Esophagus muscularis mucosa (tissue), 4 donors: ENCODE results near the gene ZNF500. TPM values are rescaled to one million over a fixed set of nuclear protein-coding genes. Genes with fewer than 3 reads are reported as not detected.

ENCODE experiments used
- DNase-seq: peaks from one replicate; pipeline ENCODE4 v3.0.0-alpha.2; 2017; ENCODE audit errors: extremely low spot score
- H3K27ac ChIP-seq, 4 donors: fragments of 200-600 bp; sonication (generic); replicated peaks in 1 of 4; 1 replicate in 3 of 4; 2 replicates in 1 of 4; pipeline ENCODE4 v1.5.1; 2016 to 2019; ENCODE audit warnings: mild to moderate bottlenecking in 1 of 4
- H3K27me3 ChIP-seq, 4 donors: fragments of 200-600 bp; sonication (generic); one replicate each; pipeline versions ENCODE4 v1.5.1 to v1.6.0; 2016 to 2019
- H3K36me3 ChIP-seq, 4 donors: fragments of 200-600 bp; sonication (generic); one replicate each; pipeline ENCODE4 v1.5.1; 2016 to 2019
- H3K4me1 ChIP-seq, 4 donors: fragments of 200-600 bp; sonication (generic); one replicate each; pipeline ENCODE4 v1.5.1; 2016 to 2019
- H3K4me3 ChIP-seq, 4 donors: fragments of 200-600 bp; sonication (generic); 1 replicate in 2 of 4; 2 replicates in 2 of 4; pipeline ENCODE4 v1.5.1; 2016 to 2019; ENCODE audit warnings: mild to moderate bottlenecking in 4 of 4, moderate library complexity in 1 of 4
- H3K9me3 ChIP-seq, 4 donors: fragments of 200-600 bp; sonication (generic); 1 replicate in 3 of 4; 2 replicates in 1 of 4; pipeline ENCODE4 v1.5.1; 2016 to 2019
- EP300 ChIP-seq: sonication (generic); formaldehyde crosslinking; IDR thresholded peaks from one replicate; pipeline ENCODE4 v1.6.1; 2017; ENCODE audit warnings: antibody characterized with exemption
- POLR2A ChIP-seq: fragments of 450-650 bp; IDR thresholded peaks from one replicate; pipeline ENCODE4 v1.6.1; 2017; ENCODE audit warnings: antibody characterized with exemption, moderate library complexity, mild to moderate bottlenecking, low read depth
- POLR2AphosphoS5 ChIP-seq, 2 donors: sonication (generic); formaldehyde crosslinking; IDR thresholded peaks; one replicate each; pipeline ENCODE4 v1.6.1; 2017; ENCODE audit warnings: antibody characterized with exemption in 2 of 2
- WGBS: methylation state at CpG from one replicate; pipeline ENCODE4 v1.1.5; 2018; 5-methylcytosine and 5-hydroxymethylcytosine counted together
- intact Hi-C: fragments of 100-400 bp; cut with DNase I; formaldehyde crosslinking; loops from one replicate; pipeline ENCODE4 v1.15.1; 2023
- total RNA-seq, 4 donors: library from RNA; depleted of rRNA; stranded (reverse); fragments of >200 nt; gene quantifications; one replicate each; pipeline versions ENCODE4 v1.1.0 to v1.2.1, GENCODE V29; 2016
- TF ChIP-seq, protein P1 (sequence below), 3 experiments: fragments of 200-600 bp in 2 of 3; fragments of 450-650 bp in 1 of 3; sonication (generic) in 2 of 3; IDR thresholded peaks; one replicate each; pipeline ENCODE4 v1.5.1; 2017 to 2019; ENCODE audit warnings: antibody characterized with exemption in 3 of 3, mild to moderate bottlenecking in 2 of 3, moderate library complexity in 1 of 3

ZNF500 gene
- total RNA-seq, 4 donors from 2014 or later, result 7.5 to 19.4 (median 13.9) TPM

DNA sequence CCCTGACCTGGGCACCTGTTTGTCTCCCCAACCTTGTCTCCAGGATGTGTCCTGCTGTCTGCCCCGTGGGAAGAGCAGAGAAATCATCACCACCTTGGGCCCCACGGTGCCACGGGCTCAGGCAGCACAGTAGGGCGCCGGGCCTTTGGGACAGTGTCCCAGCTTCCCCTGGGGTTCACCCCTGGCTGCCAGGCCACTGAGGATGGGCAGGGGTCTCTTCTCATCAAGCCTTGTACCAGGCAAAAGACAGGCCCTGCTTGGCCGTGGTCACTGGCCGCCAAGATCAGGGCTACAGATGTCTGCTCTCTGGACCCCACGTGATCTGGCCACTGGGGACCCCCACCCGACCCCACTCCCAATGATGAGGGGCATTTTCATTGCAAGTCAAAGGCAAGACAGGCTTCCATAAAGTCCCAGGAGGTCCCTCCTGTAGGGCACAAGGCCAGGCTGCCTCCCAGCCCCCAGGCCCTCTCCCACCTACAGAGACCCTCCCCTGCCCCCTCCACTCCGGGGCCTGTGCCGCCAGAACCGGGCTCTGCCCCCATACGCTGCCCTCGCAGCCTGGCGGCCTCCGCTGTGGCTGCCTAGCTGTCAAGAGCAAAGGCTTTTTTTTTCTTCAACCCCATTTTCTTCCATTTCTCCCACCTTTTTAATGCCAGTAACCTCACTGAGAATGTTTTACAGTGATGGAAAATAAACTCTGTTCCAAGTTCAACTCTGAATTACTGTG, 18.1 kb downstream of the ZNF500 start:
- Histone ChIP-seq H3K4me3 (no peak overlapping the region), H3K36me3 (peaks cover 27 to 54% (median 51%) of the 10 kb centered on the region in 4 donors), H3K27me3 (no peaks in the 10 kb centered on the region), H3K4me1 (peaks cover 0 to 23% (median 10%) of the 10 kb centered on the region in 4 donors), H3K9me3 (no peaks in the 10 kb centered on the region), H3K27ac (no peak overlapping the region)
- intact Hi-C loops, result no loop called here
- WGBS, result 93% methylated on average over 13 of the region's 16 CpGs
- no peak for DNase-seq
- no peak for TF ChIP-seq POLR2A
- no peak for TF ChIP-seq EP300
- TF ChIP-seq, protein P1, sequence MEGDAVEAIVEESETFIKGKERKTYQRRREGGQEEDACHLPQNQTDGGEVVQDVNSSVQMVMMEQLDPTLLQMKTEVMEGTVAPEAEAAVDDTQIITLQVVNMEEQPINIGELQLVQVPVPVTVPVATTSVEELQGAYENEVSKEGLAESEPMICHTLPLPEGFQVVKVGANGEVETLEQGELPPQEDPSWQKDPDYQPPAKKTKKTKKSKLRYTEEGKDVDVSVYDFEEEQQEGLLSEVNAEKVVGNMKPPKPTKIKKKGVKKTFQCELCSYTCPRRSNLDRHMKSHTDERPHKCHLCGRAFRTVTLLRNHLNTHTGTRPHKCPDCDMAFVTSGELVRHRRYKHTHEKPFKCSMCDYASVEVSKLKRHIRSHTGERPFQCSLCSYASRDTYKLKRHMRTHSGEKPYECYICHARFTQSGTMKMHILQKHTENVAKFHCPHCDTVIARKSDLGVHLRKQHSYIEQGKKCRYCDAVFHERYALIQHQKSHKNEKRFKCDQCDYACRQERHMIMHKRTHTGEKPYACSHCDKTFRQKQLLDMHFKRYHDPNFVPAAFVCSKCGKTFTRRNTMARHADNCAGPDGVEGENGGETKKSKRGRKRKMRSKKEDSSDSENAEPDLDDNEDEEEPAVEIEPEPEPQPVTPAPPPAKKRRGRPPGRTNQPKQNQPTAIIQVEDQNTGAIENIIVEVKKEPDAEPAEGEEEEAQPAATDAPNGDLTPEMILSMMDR (IDR thresholded peaks at IDR 0.05), result no peak
- no peak for TF ChIP-seq POLR2AphosphoS5 (IDR thresholded peaks at IDR 0.05)

DNA sequence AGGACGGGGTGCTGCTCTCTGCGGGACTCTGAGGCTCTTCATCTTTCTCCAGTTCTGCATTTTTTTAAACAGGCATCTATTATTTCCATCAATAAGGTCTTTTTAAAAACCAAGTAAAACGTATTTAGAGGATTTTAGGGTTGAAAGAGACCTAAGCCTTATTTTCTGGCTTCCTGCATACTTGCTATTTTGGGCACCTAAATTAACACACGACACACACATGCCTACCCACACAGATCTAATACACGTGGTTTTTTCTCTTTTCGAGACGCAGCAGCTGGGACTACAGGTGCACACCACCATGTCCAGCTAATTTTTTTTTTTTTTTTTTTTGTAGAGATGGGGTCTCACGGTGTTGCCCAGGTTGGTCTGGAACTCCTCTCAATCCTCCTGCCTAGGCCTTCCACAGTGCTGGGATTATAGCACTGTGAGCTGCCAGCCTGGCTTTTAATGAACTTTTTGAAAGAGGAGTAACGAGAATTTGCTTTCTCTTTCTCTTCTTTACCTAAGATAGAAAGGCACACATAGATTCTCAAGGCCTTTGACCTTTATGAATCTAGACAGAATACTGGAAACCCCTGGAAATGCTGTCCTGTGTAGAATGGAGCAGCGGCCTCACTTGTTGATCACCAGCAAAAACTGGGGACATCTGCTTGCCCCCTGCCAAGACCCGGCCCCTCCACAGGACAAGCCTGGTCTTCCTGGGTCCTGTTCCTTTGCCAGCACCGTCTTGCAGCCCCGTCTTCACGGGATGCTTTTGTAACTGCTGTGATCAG, 18.9 kb downstream of the ZNF500 start:
- Histone ChIP-seq H3K9me3 (no peaks in the 10 kb centered on the region), H3K4me1 (peaks cover 3 to 27% (median 16%) of the 10 kb centered on the region in 4 donors), H3K36me3 (peaks cover 27 to 47% (median 43%) of the 10 kb centered on the region in 4 donors), H3K27ac (peak overlapping the region in 1 of 4 donors; percentile 29), H3K27me3 (no peaks in the 10 kb centered on the region), H3K4me3 (no peak overlapping the region)
- intact Hi-C loops, result no loop called here
- 76% methylated on average over 14 of the region's 14 CpGs for WGBS
- DNase-seq, result no peak
- TF ChIP-seq EP300, result no peak
- TF ChIP-seq POLR2A, result no peak
- no peak for TF ChIP-seq POLR2AphosphoS5 (IDR thresholded peaks at IDR 0.05)

DNA sequence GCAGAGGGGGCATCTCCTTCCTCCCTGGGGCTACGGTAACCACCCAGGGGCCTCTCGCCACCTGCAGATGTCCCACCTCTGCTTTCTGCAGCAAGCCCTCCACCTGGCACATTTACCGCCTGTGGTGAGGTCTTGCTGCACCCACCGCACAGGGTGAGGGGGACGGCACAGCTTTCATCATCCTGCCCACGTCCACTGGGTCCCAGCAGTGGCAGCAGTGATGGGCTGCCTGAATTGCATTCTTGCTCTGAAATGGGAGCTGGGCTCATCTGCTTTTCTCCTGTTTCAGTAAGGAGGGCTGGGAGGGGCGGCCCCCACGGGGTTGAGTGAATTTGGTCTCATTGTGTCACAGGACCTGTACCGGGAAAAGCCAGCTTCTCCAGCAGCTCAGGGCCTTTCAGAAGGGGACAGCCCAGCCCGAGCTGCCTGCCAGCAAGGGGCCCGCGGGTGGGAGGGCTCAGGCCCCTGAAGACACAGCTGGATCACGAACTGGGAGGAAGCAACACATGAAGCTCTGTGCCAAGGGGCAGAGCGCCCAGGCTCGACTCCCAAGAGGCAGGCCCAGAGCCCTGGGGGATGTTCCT, 19.9 kb downstream of the ZNF500 start:
- DNase-seq, result no peak
- peak overlapping the region in 1 of 4 donors; percentile 29 for H3K27ac ChIP-seq
- WGBS, result 58% methylated on average over 12 of the region's 15 CpGs

GRCh38 chr16:4746215-4746614, 20.7 kb downstream of the ZNF500 start:
- DNase-seq, result no peak
- Histone ChIP-seq H3K36me3 (peaks cover 11 to 28% (median 24%) of the 10 kb centered on the region in 4 donors), H3K4me3 (no peak overlapping the region), H3K4me1 (peaks cover 7 to 27% (median 19%) of the 10 kb centered on the region in 4 donors), H3K9me3 (no peaks in the 10 kb centered on the region), H3K27me3 (no peaks in the 10 kb centered on the region), H3K27ac (no peak overlapping the region)
- WGBS, result 69% methylated on average over 3 of the region's 8 CpGs
- TF ChIP-seq EP300, result no peak
- no peak for TF ChIP-seq POLR2A
- TF ChIP-seq POLR2AphosphoS5 (IDR thresholded peaks at IDR 0.05), result no peak
- TF ChIP-seq, protein P1 (IDR thresholded peaks at IDR 0.05), result no peak
- intact Hi-C loops, result no loop called here

More for the DNA sequence above, 19.9 kb downstream of the ZNF500 start:
- no peaks in the 10 kb centered on the region for H3K27me3 ChIP-seq
- H3K36me3 ChIP-seq, result peaks cover 20 to 36% (median 33%) of the 10 kb centered on the region in 4 donors
- TF ChIP-seq POLR2A (no peak), POLR2AphosphoS5 (IDR thresholded peaks at IDR 0.05) (no peak), EP300 (no peak)
- TF ChIP-seq, protein P1 (IDR thresholded peaks at IDR 0.05), result no peak
- no peak overlapping the region for H3K4me3 ChIP-seq
- no peaks in the 10 kb centered on the region for H3K9me3 ChIP-seq
- intact Hi-C loops, result no loop called here
- H3K4me1 ChIP-seq, result peaks cover 7 to 27% (median 19%) of the 10 kb centered on the region in 4 donors

- Histone ChIP-seq H3K36me3 (peaks cover 6 to 18% (median 15%) of the 10 kb centered on the region in 4 donors), H3K4me1 (peaks cover 7 to 27% (median 19%) of the 10 kb centered on the region in 4 donors), H3K27ac (no peak overlapping the region), H3K27me3 (no peaks in the 10 kb centered on the region), H3K4me3 (no peak overlapping the region), H3K9me3 (no peaks in the 10 kb centered on the region)
- TF ChIP-seq, protein P1 (IDR thresholded peaks at IDR 0.05), result no peak
- no peak for TF ChIP-seq POLR2AphosphoS5 (IDR thresholded peaks at IDR 0.05)
- no peak for TF ChIP-seq POLR2A
- TF ChIP-seq EP300, result no peak
- WGBS, result 91% methylated on average over 3 of the region's 3 CpGs
- no peak for DNase-seq
- intact Hi-C loops, result no loop called here
Observed at GRCh38 chr16:4745274-4745569, 21.7 kb downstream of the ZNF500 start.
